Liver (tissue), 3 donors: ENCODE data around the gene ELF1.

ENCODE experiments used
- ATF3 ChIP-seq: IDR thresholded peaks from 2 replicates; pipeline ENCODE4 v1.6.1; 2016; ENCODE audit warnings: antibody characterized with exemption
- CTCF ChIP-seq: fragments of 150-350 bp; IDR thresholded peaks from 2 replicates; pipeline ENCODE4 v1.5.1; 2017; ENCODE audit warnings: improper control_type of control experiment, low read depth, low read length; ENCODE audit not compliant: missing input control
- FOXA1 ChIP-seq: IDR thresholded peaks from 2 replicates; pipeline ENCODE4 v1.6.1; 2016; ENCODE audit warnings: antibody characterized with exemption
- GABPA ChIP-seq, 2 donors: IDR thresholded peaks in 1 of 2; conservative IDR thresholded peaks in 1 of 2; 2 replicates each; pipeline ENCODE4 v1.6.1; 2016; ENCODE audit warnings: antibody characterized with exemption in 2 of 2, mild to moderate bottlenecking in 1 of 2, moderate library complexity in 1 of 2
- JUND ChIP-seq, 2 donors: IDR thresholded peaks; 2 replicates each; pipeline ENCODE4 v1.6.1; 2016; ENCODE audit warnings: antibody characterized with exemption in 2 of 2
- MAX ChIP-seq: IDR thresholded peaks from 2 replicates; pipeline ENCODE4 v1.6.1; 2016; ENCODE audit warnings: antibody characterized with exemption
- REST ChIP-seq: IDR thresholded peaks from 2 replicates; pipeline ENCODE4 v1.6.1; 2016; ENCODE audit warnings: antibody characterized with exemption, mild to moderate bottlenecking
- SP1 ChIP-seq: IDR thresholded peaks from 2 replicates; pipeline ENCODE4 v1.6.1; 2018; ENCODE audit warnings: antibody characterized with exemption, mild to moderate bottlenecking
- TAF1 ChIP-seq: conservative IDR thresholded peaks from 2 replicates; pipeline ENCODE4 v1.6.1; 2016; ENCODE audit warnings: antibody characterized with exemption, mild to moderate bottlenecking
- YY1 ChIP-seq: IDR thresholded peaks from 2 replicates; pipeline ENCODE4 v1.6.1; 2016; ENCODE audit warnings: antibody characterized with exemption, mild to moderate bottlenecking
- donor health status: healthy.
- donor health status: healthy.

- TF ChIP-seq CTCF (no peak), TAF1 (no peak), MAX (no peak), SP1 (no peak), JUND (IDR thresholded peaks at IDR 0.05) (peak in 1 of 2 donors; percentile 31), REST (no peak), YY1 (peak; percentile 66), ATF3 (no peak), FOXA1 (no peak), GABPA (IDR thresholded peaks at IDR 0.05 in 1 of 2, conservative IDR thresholded peaks at IDR 0.05 in 1 of 2) (no peak)
Measured at GRCh38 chr13:40986101-40986856, 32.8 kb downstream of the ELF1 start.
